GM12873 (cell line): ENCODE measurements around the gene GRB7.

Experiments used
- TF ChIP-seq, protein P1 (sequence below): IDR thresholded peaks from 2 replicates; pipeline ENCODE4 v1.5.1; 2012; ENCODE audit warnings: low read depth, mild to moderate bottlenecking, moderate library complexity, low read length, control low read depth; ENCODE audit not compliant: insufficient read depth; ENCODE audit errors: missing control alignments

GRB7 gene

DNA sequence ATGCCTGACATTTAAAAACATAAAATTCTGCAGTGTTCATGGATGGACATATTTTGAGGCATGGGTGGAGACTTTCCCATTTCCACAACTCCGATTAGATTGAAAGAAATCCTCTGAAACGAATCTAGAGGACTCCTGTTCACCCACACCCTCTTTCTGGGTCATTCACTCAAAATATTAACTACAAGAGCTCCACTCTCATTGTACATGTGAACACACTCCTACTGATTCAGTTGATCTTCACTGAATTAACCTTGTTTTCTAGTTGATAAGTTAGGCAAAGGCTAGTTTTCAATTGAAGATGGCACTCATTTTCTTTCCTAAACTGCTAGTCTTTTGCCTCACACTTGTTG is 44.1 kb downstream of the GRB7 start:
- TF ChIP-seq, protein P1, sequence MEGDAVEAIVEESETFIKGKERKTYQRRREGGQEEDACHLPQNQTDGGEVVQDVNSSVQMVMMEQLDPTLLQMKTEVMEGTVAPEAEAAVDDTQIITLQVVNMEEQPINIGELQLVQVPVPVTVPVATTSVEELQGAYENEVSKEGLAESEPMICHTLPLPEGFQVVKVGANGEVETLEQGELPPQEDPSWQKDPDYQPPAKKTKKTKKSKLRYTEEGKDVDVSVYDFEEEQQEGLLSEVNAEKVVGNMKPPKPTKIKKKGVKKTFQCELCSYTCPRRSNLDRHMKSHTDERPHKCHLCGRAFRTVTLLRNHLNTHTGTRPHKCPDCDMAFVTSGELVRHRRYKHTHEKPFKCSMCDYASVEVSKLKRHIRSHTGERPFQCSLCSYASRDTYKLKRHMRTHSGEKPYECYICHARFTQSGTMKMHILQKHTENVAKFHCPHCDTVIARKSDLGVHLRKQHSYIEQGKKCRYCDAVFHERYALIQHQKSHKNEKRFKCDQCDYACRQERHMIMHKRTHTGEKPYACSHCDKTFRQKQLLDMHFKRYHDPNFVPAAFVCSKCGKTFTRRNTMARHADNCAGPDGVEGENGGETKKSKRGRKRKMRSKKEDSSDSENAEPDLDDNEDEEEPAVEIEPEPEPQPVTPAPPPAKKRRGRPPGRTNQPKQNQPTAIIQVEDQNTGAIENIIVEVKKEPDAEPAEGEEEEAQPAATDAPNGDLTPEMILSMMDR, result no peak

DNA sequence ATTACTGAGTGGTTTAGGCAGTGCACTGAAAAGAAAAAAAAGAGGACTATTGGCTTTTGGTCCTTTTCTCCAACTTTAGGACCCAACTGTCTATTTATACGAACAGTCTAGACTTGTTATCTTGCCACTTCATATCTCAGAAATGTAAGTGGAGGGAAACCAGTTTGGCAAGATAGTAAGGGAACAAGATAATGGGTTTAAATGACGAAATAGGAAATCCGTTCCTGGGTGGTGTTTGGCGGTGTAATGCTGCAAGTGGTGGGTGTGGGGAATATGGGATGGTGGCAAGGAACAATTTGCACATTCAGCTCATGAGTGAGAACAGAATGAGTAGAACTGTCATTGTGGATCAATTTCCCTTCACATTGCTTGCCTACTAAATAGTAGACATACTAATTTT is 44.7 kb downstream of the GRB7 start:
- TF ChIP-seq, protein P1, result no peak

DNA sequence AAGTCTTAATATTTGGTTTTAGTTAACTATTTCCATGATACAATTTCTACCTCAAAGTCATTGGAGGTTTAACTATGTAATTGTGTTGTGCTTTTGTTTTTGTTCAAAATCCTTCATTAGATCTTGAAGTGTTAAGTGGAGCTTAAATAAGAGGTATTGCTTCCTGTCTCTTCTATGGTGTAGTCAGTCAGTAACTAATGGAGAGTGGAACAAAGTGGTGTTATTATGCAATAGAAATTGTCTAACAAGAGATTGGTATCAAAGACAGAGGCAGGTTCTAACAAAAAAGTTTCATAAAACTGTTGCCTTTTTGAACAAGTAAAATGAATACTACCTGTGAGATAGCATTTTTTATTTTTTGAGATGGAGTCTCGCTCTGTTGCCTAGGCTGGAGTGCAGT is 45.2 kb downstream of the GRB7 start:
- TF ChIP-seq, protein P1, result no peak

DNA sequence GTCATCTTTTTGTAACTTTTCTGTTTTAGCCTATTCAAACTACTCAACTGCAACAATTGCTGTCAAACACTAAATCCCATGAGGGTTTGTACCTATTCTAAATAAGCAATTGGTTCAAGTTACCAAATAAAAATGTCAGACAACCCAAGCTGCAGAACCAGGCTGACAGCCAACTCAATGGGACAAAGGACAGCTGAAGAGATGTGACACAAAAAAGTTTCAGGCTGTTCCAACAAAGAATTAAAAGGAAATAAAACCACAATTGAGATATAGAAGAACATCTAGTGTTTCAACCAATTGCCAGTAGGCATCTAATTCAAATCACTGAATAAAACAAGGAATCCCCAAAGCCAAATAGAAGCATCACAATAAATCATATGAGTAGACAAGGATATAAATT is 49.3 kb downstream of the GRB7 start:
- TF ChIP-seq, protein P1, result no peak

DNA sequence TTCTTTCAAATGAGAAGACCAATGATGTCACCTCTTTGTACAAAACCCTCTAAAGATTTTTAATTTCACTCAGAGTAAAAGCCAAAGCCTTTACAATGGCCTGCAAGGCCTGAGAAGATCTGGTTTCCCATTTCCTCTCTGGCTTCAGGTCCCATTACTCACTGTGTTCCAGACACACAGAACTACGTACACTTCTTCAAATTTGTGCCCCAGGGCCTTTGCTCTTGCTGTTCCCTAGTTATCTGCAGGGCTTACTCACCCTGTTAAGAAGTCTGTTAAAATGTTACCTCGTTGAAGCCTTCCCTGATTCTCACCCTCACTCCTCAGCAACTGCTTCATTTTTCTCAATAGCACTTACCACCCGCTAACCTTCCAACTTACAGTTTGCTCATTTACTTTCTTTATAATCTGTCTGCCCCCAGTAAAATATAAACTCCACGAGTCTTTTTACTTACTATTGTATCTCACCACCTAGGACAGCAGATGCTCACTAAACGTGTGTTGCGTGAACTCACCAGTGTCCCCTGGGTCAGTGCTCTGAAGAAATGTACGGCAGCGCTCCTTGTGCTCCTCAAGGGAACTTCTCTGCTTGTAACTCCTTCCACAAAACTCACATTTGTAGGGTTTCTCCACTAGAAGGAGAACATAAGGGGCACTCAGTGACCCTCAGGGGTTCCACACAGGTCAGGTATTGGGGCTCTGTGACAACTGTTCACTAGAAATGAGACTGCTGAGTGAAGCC is 50.2 kb downstream of the GRB7 start:
- TF ChIP-seq, protein P1, result no peak

DNA sequence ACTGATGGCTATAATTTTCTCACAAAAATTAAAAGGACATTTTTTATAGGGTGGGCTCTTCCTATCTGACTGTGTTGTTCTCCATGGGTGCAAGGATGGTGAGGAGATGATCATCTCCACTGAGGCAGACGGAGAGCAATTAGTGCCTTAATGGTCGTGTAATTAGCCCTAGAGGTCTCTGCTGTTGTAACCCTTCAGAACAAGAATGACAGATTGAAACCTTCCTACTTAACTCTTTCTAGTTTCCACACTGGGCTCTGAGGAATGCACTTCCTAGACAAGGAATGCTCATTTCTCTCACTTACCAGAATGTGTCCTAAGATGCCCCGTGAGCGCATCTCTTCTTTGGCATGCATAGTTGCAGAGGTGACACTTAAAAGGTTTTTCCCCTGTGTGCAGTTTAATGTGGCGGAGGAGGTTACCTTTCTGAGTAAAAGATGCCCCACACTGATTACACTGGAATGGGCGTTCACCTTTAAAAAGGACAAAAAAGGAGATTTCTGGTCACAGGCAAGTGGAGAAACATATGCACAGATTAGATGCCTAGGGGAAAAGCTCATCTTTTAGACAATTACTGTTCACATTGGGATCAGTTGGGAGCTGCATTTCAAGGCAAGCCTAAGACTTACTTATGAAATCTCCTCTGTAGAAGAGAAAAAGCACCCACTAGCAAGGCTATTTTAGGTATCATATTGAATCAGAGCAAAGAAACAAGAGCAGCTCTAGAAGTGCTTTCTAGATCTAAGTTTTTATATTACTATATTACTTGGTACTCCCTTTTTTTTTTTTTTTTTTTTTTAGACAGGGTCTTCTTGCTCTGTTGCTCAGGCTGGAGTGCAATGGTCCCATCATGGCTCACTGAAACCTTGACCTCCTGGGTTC is 53.6 kb downstream of the GRB7 start:
- TF ChIP-seq, protein P1, result no peak

DNA sequence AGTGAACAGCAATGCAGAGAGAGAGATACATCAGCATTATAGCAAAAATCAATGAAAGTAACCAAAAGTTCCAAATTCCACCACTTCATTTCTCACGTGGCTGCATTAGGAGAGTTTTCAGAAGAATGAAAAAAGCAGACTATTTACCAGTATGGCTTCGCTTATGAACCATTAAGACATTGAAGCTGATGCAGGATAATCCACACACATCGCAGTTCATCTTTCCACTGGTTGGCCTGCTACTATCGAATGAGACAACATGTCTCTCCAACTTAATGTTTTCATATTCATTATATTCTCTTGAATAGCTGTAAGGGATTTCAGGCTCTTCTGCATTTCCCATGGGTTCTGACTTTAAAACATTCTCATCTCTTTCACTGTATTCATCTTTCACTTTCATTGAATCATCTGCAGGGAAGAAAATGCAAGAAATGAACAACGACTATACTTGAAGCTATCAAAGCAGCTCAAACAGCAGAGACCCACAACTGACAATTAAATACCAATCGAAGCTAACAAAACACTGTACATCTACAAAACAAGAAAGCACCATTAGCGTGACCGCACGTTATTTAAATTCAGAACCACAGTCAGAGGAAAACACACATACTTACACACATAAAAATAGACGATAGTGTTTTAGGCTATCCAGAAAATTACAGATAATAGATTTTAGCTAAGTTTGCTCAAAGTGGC is 54.9 kb downstream of the GRB7 start:
- TF ChIP-seq, protein P1, result no peak
